ENCODE data around the gene RGS3.

GRCh38 chr9:113456235-113456634, 7.3 kb upstream of the RGS3 start:
- TF ChIP-seq, protein P1, sequence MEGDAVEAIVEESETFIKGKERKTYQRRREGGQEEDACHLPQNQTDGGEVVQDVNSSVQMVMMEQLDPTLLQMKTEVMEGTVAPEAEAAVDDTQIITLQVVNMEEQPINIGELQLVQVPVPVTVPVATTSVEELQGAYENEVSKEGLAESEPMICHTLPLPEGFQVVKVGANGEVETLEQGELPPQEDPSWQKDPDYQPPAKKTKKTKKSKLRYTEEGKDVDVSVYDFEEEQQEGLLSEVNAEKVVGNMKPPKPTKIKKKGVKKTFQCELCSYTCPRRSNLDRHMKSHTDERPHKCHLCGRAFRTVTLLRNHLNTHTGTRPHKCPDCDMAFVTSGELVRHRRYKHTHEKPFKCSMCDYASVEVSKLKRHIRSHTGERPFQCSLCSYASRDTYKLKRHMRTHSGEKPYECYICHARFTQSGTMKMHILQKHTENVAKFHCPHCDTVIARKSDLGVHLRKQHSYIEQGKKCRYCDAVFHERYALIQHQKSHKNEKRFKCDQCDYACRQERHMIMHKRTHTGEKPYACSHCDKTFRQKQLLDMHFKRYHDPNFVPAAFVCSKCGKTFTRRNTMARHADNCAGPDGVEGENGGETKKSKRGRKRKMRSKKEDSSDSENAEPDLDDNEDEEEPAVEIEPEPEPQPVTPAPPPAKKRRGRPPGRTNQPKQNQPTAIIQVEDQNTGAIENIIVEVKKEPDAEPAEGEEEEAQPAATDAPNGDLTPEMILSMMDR (IDR thresholded peaks at IDR 0.05): no peak
- TF ChIP-seq POLR2AphosphoS5 (IDR thresholded peaks at IDR 0.05): no peak
- no peak for TF ChIP-seq POLR2A (IDR thresholded peaks at IDR 0.05)
- no peak for TF ChIP-seq EP300 (IDR thresholded peaks at IDR 0.05)
